Liver (tissue), 3 donors: ENCODE measurements around the gene KDM6A.

ENCODE experiments used
- ATF3 ChIP-seq: IDR thresholded peaks from 2 replicates; pipeline ENCODE4 v1.6.1; 2016; ENCODE audit warnings: antibody characterized with exemption
- CTCF ChIP-seq: fragments of 150-350 bp; IDR thresholded peaks from 2 replicates; pipeline ENCODE4 v1.5.1; 2017; ENCODE audit warnings: improper control_type of control experiment, low read depth, low read length; ENCODE audit not compliant: missing input control
- EGR1 ChIP-seq, 2 donors: IDR thresholded peaks; 2 replicates each; pipeline ENCODE4 v1.6.1; 2016 to 2018; ENCODE audit warnings: antibody characterized with exemption in 2 of 2, low read depth in 2 of 2
- FOXA1 ChIP-seq: IDR thresholded peaks from 2 replicates; pipeline ENCODE4 v1.6.1; 2016; ENCODE audit warnings: antibody characterized with exemption
- GABPA ChIP-seq, 2 donors: IDR thresholded peaks in 1 of 2; conservative IDR thresholded peaks in 1 of 2; 2 replicates each; pipeline ENCODE4 v1.6.1; 2016; ENCODE audit warnings: antibody characterized with exemption in 2 of 2, mild to moderate bottlenecking in 1 of 2, moderate library complexity in 1 of 2
- JUND ChIP-seq, 2 donors: IDR thresholded peaks; 2 replicates each; pipeline ENCODE4 v1.6.1; 2016; ENCODE audit warnings: antibody characterized with exemption in 2 of 2
- RAD21 ChIP-seq, 2 donors: IDR thresholded peaks; 2 replicates each; pipeline ENCODE4 v1.6.1; 2016; ENCODE audit warnings: antibody characterized with exemption in 2 of 2, mild to moderate bottlenecking in 2 of 2
- REST ChIP-seq: IDR thresholded peaks from 2 replicates; pipeline ENCODE4 v1.6.1; 2016; ENCODE audit warnings: antibody characterized with exemption, mild to moderate bottlenecking
- SP1 ChIP-seq: IDR thresholded peaks from 2 replicates; pipeline ENCODE4 v1.6.1; 2018; ENCODE audit warnings: antibody characterized with exemption, mild to moderate bottlenecking
- TAF1 ChIP-seq: conservative IDR thresholded peaks from 2 replicates; pipeline ENCODE4 v1.6.1; 2016; ENCODE audit warnings: antibody characterized with exemption, mild to moderate bottlenecking
- YY1 ChIP-seq: IDR thresholded peaks from 2 replicates; pipeline ENCODE4 v1.6.1; 2016; ENCODE audit warnings: antibody characterized with exemption, mild to moderate bottlenecking
- donor health status: healthy.
- donor health status: healthy.

- no peak for TF ChIP-seq CTCF
- no peak for TF ChIP-seq SP1
- no peak for TF ChIP-seq REST
- no peak for TF ChIP-seq JUND (IDR thresholded peaks at IDR 0.05)
- TF ChIP-seq ATF3 = no peak
- no peak for TF ChIP-seq EGR1 (IDR thresholded peaks at IDR 0.05; ENCODE audit: low read depth in 2 of 2)
- no peak for TF ChIP-seq GABPA (IDR thresholded peaks at IDR 0.05 in 1 of 2, conservative IDR thresholded peaks at IDR 0.05 in 1 of 2)
- no peak for TF ChIP-seq RAD21 (IDR thresholded peaks at IDR 0.05)
- TF ChIP-seq YY1 = no peak
- TF ChIP-seq TAF1 = no peak
- no peak for TF ChIP-seq FOXA1
Measured at GRCh38 chrX:44997888-44998287, 124.9 kb downstream of the KDM6A start.
